Measurements from ENCODE around the gene CLEC4C. TPM values are rescaled to one million over a fixed set of nuclear protein-coding genes. Genes with fewer than 3 reads are reported as not detected.

The CLEC4C gene
- total and polyA plus RNA-seq, 10 of the 15 experiments (the other 5 are each of a cell fraction or from before 2014, with no cell fraction given), result 0.38 to 12.2 (median 4.6) TPM

DNA sequence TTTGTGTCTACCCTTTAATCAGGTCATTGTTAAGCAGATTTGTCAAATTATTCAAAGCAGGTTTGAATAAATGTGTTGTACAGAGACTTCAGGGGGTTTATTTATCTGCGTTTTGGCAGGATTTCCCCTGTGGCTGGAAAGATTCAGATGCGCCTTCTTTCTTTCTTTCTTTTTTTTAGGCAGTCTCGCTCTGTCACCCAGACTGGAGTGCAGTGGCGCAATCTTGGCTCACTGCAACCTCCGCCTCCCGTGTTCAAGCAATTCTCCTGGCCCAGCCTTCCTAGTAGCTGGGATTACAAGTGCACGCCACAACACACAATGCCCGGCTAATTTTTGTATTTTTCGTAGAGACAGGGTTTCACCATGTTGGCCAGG lies 11.6 kb upstream of the CLEC4C start (continued):
- TF ChIP-seq, protein P1, sequence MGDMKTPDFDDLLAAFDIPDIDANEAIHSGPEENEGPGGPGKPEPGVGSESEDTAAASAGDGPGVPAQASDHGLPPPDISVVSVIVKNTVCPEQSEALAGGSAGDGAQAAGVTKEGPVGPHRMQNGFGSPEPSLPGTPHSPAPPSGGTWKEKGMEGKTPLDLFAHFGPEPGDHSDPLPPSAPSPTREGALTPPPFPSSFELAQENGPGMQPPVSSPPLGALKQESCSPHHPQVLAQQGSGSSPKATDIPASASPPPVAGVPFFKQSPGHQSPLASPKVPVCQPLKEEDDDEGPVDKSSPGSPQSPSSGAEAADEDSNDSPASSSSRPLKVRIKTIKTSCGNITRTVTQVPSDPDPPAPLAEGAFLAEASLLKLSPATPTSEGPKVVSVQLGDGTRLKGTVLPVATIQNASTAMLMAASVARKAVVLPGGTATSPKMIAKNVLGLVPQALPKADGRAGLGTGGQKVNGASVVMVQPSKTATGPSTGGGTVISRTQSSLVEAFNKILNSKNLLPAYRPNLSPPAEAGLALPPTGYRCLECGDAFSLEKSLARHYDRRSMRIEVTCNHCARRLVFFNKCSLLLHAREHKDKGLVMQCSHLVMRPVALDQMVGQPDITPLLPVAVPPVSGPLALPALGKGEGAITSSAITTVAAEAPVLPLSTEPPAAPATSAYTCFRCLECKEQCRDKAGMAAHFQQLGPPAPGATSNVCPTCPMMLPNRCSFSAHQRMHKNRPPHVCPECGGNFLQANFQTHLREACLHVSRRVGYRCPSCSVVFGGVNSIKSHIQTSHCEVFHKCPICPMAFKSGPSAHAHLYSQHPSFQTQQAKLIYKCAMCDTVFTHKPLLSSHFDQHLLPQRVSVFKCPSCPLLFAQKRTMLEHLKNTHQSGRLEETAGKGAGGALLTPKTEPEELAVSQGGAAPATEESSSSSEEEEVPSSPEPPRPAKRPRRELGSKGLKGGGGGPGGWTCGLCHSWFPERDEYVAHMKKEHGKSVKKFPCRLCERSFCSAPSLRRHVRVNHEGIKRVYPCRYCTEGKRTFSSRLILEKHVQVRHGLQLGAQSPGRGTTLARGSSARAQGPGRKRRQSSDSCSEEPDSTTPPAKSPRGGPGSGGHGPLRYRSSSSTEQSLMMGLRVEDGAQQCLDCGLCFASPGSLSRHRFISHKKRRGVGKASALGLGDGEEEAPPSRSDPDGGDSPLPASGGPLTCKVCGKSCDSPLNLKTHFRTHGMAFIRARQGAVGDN (IDR thresholded peaks at IDR 0.05), result no peak
- TF ChIP-seq KLF5 (IDR thresholded peaks at IDR 0.05; ENCODE audit: partially characterized antibody) (no peak), SREBF1 (IDR thresholded peaks at IDR 0.05; ENCODE audit: low read length) (no peak), SIX5 (IDR thresholded peaks at IDR 0.05; ENCODE audit: low read depth, low read length, severe bottlenecking) (no peak), FOXM1 (IDR thresholded peaks at IDR 0.05; ENCODE audit: low read depth, low read length) (no peak)
- TF ChIP-seq, protein P2, sequence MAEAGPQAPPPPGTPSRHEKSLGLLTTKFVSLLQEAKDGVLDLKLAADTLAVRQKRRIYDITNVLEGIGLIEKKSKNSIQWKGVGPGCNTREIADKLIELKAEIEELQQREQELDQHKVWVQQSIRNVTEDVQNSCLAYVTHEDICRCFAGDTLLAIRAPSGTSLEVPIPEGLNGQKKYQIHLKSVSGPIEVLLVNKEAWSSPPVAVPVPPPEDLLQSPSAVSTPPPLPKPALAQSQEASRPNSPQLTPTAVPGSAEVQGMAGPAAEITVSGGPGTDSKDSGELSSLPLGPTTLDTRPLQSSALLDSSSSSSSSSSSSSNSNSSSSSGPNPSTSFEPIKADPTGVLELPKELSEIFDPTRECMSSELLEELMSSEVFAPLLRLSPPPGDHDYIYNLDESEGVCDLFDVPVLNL (IDR thresholded peaks at IDR 0.05; ENCODE audit: low read depth, low read length), result no peak
- TF ChIP-seq, protein P3, sequence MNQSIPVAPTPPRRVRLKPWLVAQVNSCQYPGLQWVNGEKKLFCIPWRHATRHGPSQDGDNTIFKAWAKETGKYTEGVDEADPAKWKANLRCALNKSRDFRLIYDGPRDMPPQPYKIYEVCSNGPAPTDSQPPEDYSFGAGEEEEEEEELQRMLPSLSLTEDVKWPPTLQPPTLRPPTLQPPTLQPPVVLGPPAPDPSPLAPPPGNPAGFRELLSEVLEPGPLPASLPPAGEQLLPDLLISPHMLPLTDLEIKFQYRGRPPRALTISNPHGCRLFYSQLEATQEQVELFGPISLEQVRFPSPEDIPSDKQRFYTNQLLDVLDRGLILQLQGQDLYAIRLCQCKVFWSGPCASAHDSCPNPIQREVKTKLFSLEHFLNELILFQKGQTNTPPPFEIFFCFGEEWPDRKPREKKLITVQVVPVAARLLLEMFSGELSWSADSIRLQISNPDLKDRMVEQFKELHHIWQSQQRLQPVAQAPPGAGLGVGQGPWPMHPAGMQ (IDR thresholded peaks at IDR 0.05; ENCODE audit: borderline replicate concordance), result no peak
